Adrenal gland (tissue), 12 donors: Measurements from ENCODE around the gene KCNA4. TPM values are rescaled to one million over a fixed set of nuclear protein-coding genes. Genes with fewer than 3 reads are reported as not detected.
"Not testable (repeated sequence)": the region's sequence is repeated elsewhere in the genome, so short reads cannot be mapped to it uniquely, and the experiment has no call there.

Experiments used
- DNase-seq, 7 donors: peaks; one replicate each; pipeline ENCODE4 v3.0.0-alpha.2; 2019 to 2020
- H3K27ac ChIP-seq, 5 donors: fragments of 200-600 bp; sonication (generic) in 4 of 5; 1 replicate in 3 of 5; 2 replicates in 2 of 5; pipeline versions ENCODE4 v1.5.1 to v1.8.0; 2016 to 2020; ENCODE audit warnings: mild to moderate bottlenecking in 1 of 5
- H3K27me3 ChIP-seq: fragments of 200-600 bp; 2 replicates; pipeline ENCODE4 v1.8.0; 2021
- H3K36me3 ChIP-seq, 2 donors: fragments of 200-600 bp; replicated peaks in 1 of 2; 1 replicate in 1 of 2; 2 replicates in 1 of 2; pipeline versions ENCODE4 v1.5.1 to v1.8.0; 2018 to 2022
- H3K4me1 ChIP-seq, 2 donors: fragments of 200-600 bp; replicated peaks in 1 of 2; 1 replicate in 1 of 2; 2 replicates in 1 of 2; pipeline versions ENCODE4 v1.5.1 to v1.8.0; 2018 to 2021
- H3K4me3 ChIP-seq, 4 donors: fragments of 200-600 bp; sonication (generic) in 3 of 4; one replicate each; pipeline ENCODE4 v1.5.1; 2016 to 2018
- H3K9me3 ChIP-seq, 3 donors: fragments of 200-600 bp; sonication (generic) in 1 of 3; replicated peaks in 1 of 3; 1 replicate in 2 of 3; 2 replicates in 1 of 3; pipeline versions ENCODE4 v1.5.1 to v1.8.0; 2016 to 2021
- POLR2A ChIP-seq, 2 donors: fragments of 450-650 bp; IDR thresholded peaks; one replicate each; pipeline ENCODE4 v1.6.1; 2017; ENCODE audit warnings: antibody characterized with exemption in 2 of 2, mild to moderate bottlenecking in 2 of 2, moderate library complexity in 1 of 2
- WGBS, 4 donors: extraction: QIAGEN DNeasy Blood & Tissue Kit in 2 of 4; methylation state at CpG; one replicate each; pipeline versions ENCODE4 v1.1.5 to v1.1.7; 2013 to 2017; 5-methylcytosine and 5-hydroxymethylcytosine counted together
- intact Hi-C, 2 donors: fragments of 100-400 bp; cut with DNase I; formaldehyde crosslinking; loops; one replicate each; pipeline versions ENCODE4 v1.14.1 to v1.15.0; 2022 to 2023
- polyA plus RNA-seq, 3 donors: library from polyadenylated mRNA; stranded (reverse); fragments of 200-250 nt in 2 of 3; fragments of 350-450 nt in 1 of 3; fragmentation: Illumina TruSeq in 1 of 3; extraction: RNeasy Lipid Tissue Mini Kit (QIAGEN cat#74804) in 1 of 3; gene quantifications; one replicate each; pipeline ENCODE4 v1.2.3, GENCODE V29; 2013 to 2014
- total RNA-seq, 9 donors: library from RNA; depleted of rRNA in 4 of 9; stranded (reverse); fragments of >200 nt in 4 of 9; fragments of 120-200 nt in 1 of 9; fragmentation: NEBNext Ultra II Directional in 1 of 9; extraction: Animal tissue kit (Norgen Biotek cat#: 25700) in 1 of 9; gene quantifications; one replicate each; pipeline versions ENCODE4 v1.1.0 to v1.2.4, GENCODE V29; 2013 to 2023
- TF ChIP-seq, protein P1 (sequence below), 6 experiments: fragments of 450-650 bp in 4 of 6; fragments of 200-600 bp in 2 of 6; sonication (generic) in 1 of 6; IDR thresholded peaks; 1 replicate in 5 of 6; 2 replicates in 1 of 6; pipeline versions ENCODE4 v1.5.1 to v1.8.0; 2016 to 2021; ENCODE audit warnings: antibody characterized with exemption in 6 of 6, mild to moderate bottlenecking in 2 of 6, moderate library complexity in 1 of 6
- donor health status: healthy with polysubstance abuse.
- donor health status: Bipolar disorder and iron deficiency.
- donor health status: DM: yes; HTN: yes; CAD: no.
- donor health status: DM: no; HTN: no; CAD: no.
- donor health status: DM: no; HTN: no; CAD: no.
- donor health status: DM: yes; HTN: yes; CAD: no.

The KCNA4 gene
- total and polyA plus RNA-seq, 12 donors: 2.8 to 45.7 (median 17.1) TPM

DNA sequence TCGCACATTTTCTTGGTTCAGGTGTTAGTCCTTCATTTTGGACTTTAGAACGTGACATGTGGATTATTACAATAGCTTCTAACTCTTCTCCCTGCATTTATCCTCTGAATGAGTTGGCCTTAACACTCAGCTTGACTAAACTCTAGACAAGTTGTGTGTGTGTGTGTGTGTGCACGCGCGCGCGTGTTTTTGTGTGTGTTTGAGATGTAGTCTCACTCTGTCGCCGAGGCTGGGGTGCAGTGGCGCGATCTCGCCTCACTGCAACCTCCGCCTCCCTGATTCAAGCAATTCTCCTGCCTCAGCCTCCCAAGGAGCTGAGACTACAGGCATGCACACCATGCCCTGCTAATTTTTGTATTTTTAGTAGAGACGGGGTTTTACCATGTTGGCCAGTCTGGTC lies 24.3 kb upstream of the KCNA4 start:
- DNase-seq: no peak

DNA sequence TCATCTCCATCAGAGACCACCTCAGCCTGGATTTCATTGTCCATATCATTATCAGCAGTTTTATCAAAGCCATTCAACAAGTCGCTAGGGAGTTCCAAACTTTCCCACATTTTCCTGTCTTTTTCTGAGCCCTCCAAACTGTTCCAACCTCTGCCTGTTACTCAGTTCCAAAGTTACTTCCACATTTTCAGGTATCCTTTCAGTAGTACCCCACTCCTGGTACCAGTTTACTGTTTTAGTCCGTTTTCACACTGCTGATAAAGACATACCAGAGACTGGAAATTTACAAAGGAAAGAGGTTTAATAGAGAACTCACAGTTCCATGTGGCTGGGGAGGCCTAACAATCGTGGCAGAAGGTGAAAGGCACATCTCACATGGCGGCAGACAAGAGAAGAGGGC lies 17.9 kb upstream of the KCNA4 start:
- H3K4me3 ChIP-seq, H3K36me3 ChIP-seq, H3K4me1 ChIP-seq, H3K9me3 ChIP-seq, DNase-seq, H3K27ac ChIP-seq, H3K27me3 ChIP-seq, intact Hi-C loops: not testable (repeated sequence)
- 74 to 84% (median 80%) methylated on average over 4 of the region's 4 CpGs for WGBS, 4 donors

More for the DNA sequence above, 24.3 kb upstream of the KCNA4 start:
- TF ChIP-seq, protein P1, sequence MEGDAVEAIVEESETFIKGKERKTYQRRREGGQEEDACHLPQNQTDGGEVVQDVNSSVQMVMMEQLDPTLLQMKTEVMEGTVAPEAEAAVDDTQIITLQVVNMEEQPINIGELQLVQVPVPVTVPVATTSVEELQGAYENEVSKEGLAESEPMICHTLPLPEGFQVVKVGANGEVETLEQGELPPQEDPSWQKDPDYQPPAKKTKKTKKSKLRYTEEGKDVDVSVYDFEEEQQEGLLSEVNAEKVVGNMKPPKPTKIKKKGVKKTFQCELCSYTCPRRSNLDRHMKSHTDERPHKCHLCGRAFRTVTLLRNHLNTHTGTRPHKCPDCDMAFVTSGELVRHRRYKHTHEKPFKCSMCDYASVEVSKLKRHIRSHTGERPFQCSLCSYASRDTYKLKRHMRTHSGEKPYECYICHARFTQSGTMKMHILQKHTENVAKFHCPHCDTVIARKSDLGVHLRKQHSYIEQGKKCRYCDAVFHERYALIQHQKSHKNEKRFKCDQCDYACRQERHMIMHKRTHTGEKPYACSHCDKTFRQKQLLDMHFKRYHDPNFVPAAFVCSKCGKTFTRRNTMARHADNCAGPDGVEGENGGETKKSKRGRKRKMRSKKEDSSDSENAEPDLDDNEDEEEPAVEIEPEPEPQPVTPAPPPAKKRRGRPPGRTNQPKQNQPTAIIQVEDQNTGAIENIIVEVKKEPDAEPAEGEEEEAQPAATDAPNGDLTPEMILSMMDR (IDR thresholded peaks at IDR 0.05): no peak
- no peak for TF ChIP-seq POLR2A (IDR thresholded peaks at IDR 0.05)
- H3K4me3 ChIP-seq: no peak overlapping the region
- 95 to 98% (median 97%) methylated on average over 13 to 14 of the region's 14 CpGs for WGBS, 4 donors
- H3K27ac ChIP-seq: no peak overlapping the region
- H3K27me3 ChIP-seq: no peaks in the 10 kb centered on the region
- H3K36me3 ChIP-seq: no peaks in the 10 kb centered on the region
- H3K4me1 ChIP-seq: no peaks in the 10 kb centered on the region
- H3K9me3 ChIP-seq: no peaks in the 10 kb centered on the region
- intact Hi-C loops: no loop called here

DNA sequence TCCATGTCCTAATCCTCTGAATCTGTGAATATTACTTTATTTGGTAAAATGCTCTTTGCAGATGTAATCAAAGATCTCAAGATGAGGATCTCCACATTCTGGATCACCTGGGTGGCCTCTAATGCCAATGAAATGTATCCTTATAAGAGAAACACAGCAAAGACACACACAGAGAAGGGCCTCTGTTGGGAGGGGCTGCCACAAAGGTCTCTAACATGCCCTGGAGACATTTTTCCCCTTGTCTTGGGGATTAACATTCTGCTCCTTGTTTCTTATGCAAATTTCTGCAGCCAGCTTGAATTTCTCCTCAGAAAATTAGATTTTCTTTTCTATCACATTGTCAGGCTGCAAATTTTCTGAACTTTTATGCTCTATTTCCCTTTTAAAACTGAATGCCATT lies 17.3 kb upstream of the KCNA4 start:
- intact Hi-C loops: not testable (repeated sequence)

DNA sequence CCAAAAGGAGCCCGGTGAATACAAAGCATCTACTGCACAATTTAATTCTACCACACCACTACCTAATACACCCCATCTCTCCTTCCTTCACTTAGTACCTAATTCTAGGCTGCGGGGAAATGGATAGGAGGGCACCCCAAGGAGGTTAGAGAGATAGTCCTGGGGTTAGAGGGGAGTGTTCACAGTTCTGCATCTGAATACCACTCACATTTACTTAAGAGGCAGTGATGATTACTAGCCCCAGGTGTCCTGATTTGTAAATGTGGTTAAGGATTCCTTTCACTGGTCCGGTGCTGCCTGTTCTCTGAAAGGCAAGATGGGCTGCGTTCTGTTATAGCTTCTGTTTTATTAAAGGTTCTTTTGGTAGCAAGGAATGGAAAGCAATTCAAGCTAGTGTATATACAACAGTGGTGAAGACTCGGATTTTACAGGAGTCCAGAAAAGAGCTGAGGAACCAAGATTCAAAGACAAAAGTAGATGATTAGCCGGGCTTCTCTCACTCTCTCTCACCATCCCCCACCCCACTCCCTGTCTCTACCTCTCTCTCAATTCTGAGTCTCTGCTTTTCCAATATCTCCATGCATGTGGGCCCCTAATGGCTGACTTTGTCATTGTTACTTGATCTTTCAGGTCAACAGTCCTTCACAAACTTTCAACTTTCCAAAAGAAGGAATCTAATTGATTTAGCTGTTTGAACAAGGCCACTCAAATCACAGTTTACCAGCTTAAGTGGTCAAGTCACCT lies 8.7 kb upstream of the KCNA4 start:
- no peak for DNase-seq
- Histone ChIP-seq H3K4me3 (no peak overlapping the region), H3K4me1 (no peaks in the 10 kb centered on the region), H3K9me3 (no peaks in the 10 kb centered on the region), H3K27ac (no peak overlapping the region), H3K36me3 (no peaks in the 10 kb centered on the region), H3K27me3 (no peaks in the 10 kb centered on the region)
- intact Hi-C loops: no loop called here
- 32 to 56% (median 54%) methylated on average over 6 of the region's 6 CpGs for WGBS, 4 donors
- TF ChIP-seq, protein P1 (IDR thresholded peaks at IDR 0.05): no peak
- no peak for TF ChIP-seq POLR2A (IDR thresholded peaks at IDR 0.05)

More for the DNA sequence above, 17.3 kb upstream of the KCNA4 start:
- H3K36me3 ChIP-seq, H3K27me3 ChIP-seq, H3K9me3 ChIP-seq, H3K4me1 ChIP-seq, H3K27ac ChIP-seq, H3K4me3 ChIP-seq, DNase-seq: not testable (repeated sequence)

DNA sequence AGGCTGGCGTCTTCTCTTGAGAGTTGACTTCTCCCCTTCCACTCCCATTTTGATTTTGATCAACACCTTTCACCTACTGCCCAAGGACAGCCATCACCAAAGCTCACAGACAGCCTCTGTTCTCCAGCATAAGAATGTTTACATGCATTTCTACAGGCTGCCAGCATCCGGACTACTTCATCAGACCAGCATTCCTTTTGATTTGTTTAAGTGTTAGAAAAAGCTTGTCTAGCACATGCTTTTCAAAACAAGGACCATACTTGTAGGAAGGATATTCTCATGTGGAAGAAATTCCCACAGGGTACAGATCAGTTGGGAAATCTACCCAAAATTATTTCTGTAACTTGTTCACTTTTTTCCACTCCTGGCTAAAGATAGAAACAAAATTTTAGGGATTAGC lies 6.2 kb upstream of the KCNA4 start:
- WGBS, 4 donors: 54 to 65% (median 62%) methylated on average over 2 of the region's 2 CpGs
- intact Hi-C loops: no loop called here

More for the DNA sequence above, 6.2 kb upstream of the KCNA4 start:
- Histone ChIP-seq H3K4me3 (no peak overlapping the region), H3K4me1 (no peaks in the 10 kb centered on the region), H3K27me3 (no peaks in the 10 kb centered on the region), H3K36me3 (no peaks in the 10 kb centered on the region), H3K27ac (no peak overlapping the region), H3K9me3 (no peaks in the 10 kb centered on the region)
- TF ChIP-seq, protein P1 (IDR thresholded peaks at IDR 0.05): no peak
- no peak for TF ChIP-seq POLR2A (IDR thresholded peaks at IDR 0.05)
- DNase-seq: no peak
